ENCODE measurements around the gene SYTL5. TPM values are rescaled to one million over a fixed set of nuclear protein-coding genes. Genes with fewer than 3 reads are reported as not detected.

The SYTL5 gene
- total RNA-seq, 1 experiment from 2014 or later: 0.26 TPM

- H3K36me3 ChIP-seq: no peaks in the 10 kb centered on the region
- H3K4me1 ChIP-seq (replicated peaks): no peaks in the 10 kb centered on the region
- H3K4me3 ChIP-seq: no peak overlapping the region
- no peak overlapping the region for H3K27ac ChIP-seq
- no peaks in the 10 kb centered on the region for H3K9me3 ChIP-seq (replicated peaks)
- DNase-seq (ENCODE audit: low read depth in 1 of 2, low spot score in 2 of 2): no peak
- no peaks in the 10 kb centered on the region for H3K27me3 ChIP-seq (replicated peaks)
These were observed 103.9 kb downstream of the SYTL5 start for GRCh38 chrX:38110231-38110630.

GRCh38 chrX:38111196-38111595, 104.8 kb downstream of the SYTL5 start:
- H3K9me3 ChIP-seq (replicated peaks): no peaks in the 10 kb centered on the region
- no peak overlapping the region for H3K27ac ChIP-seq
- no peaks in the 10 kb centered on the region for H3K4me1 ChIP-seq (replicated peaks)
- no peak for DNase-seq (ENCODE audit: low read depth in 1 of 2, low spot score in 2 of 2)
- H3K27me3 ChIP-seq (replicated peaks): no peaks in the 10 kb centered on the region
- H3K4me3 ChIP-seq: no peak overlapping the region
- no peaks in the 10 kb centered on the region for H3K36me3 ChIP-seq

GRCh38 chrX:38112566-38112965, 106.2 kb downstream of the SYTL5 start:
- Histone ChIP-seq H3K27me3 (replicated peaks) (no peaks in the 10 kb centered on the region), H3K27ac (no peak overlapping the region), H3K4me3 (no peak overlapping the region), H3K36me3 (no peaks in the 10 kb centered on the region), H3K4me1 (replicated peaks) (no peaks in the 10 kb centered on the region), H3K9me3 (replicated peaks) (no peaks in the 10 kb centered on the region)
- no peak for DNase-seq (ENCODE audit: low read depth in 1 of 2, low spot score in 2 of 2)

- DNase-seq (ENCODE audit: low read depth in 1 of 2, low spot score in 2 of 2): no peak
- Histone ChIP-seq H3K27ac (no peak overlapping the region), H3K9me3 (replicated peaks) (no peaks in the 10 kb centered on the region), H3K4me3 (no peak overlapping the region), H3K4me1 (replicated peaks) (no peaks in the 10 kb centered on the region), H3K36me3 (no peaks in the 10 kb centered on the region), H3K27me3 (replicated peaks) (no peaks in the 10 kb centered on the region)
These were observed 110.4 kb downstream of the SYTL5 start for GRCh38 chrX:38116706-38117105.

GRCh38 chrX:38117485-38117884, 111.1 kb downstream of the SYTL5 start:
- Histone ChIP-seq H3K9me3 (replicated peaks) (no peaks in the 10 kb centered on the region), H3K4me1 (replicated peaks) (no peaks in the 10 kb centered on the region), H3K27me3 (replicated peaks) (no peaks in the 10 kb centered on the region), H3K27ac (no peak overlapping the region), H3K4me3 (no peak overlapping the region), H3K36me3 (no peaks in the 10 kb centered on the region)
- DNase-seq (ENCODE audit: low read depth in 1 of 2, low spot score in 2 of 2): no peak

GRCh38 chrX:38124000-38124399, 117.6 kb downstream of the SYTL5 start:
- Histone ChIP-seq H3K27me3 (replicated peaks) (no peaks in the 10 kb centered on the region), H3K9me3 (replicated peaks) (no peaks in the 10 kb centered on the region), H3K36me3 (no peaks in the 10 kb centered on the region), H3K27ac (no peak overlapping the region), H3K4me3 (no peak overlapping the region), H3K4me1 (replicated peaks) (no peaks in the 10 kb centered on the region)
- DNase-seq (ENCODE audit: low read depth in 1 of 2, low spot score in 2 of 2): no peak

- H3K27me3 ChIP-seq (replicated peaks): no peaks in the 10 kb centered on the region
- no peaks in the 10 kb centered on the region for H3K9me3 ChIP-seq (replicated peaks)
- no peak overlapping the region for H3K4me3 ChIP-seq
- H3K27ac ChIP-seq: no peak overlapping the region
- H3K36me3 ChIP-seq: no peaks in the 10 kb centered on the region
- no peak for DNase-seq (ENCODE audit: low read depth in 1 of 2, low spot score in 2 of 2)
- no peaks in the 10 kb centered on the region for H3K4me1 ChIP-seq (replicated peaks)
These were observed 119.8 kb downstream of the SYTL5 start for GRCh38 chrX:38126179-38126578.

- DNase-seq (ENCODE audit: low read depth in 1 of 2, low spot score in 2 of 2): no peak
- no peaks in the 10 kb centered on the region for H3K27me3 ChIP-seq (replicated peaks)
- no peak overlapping the region for H3K4me3 ChIP-seq
- H3K4me1 ChIP-seq (replicated peaks): no peaks in the 10 kb centered on the region
- no peaks in the 10 kb centered on the region for H3K9me3 ChIP-seq (replicated peaks)
- H3K27ac ChIP-seq: no peak overlapping the region
- H3K36me3 ChIP-seq: no peaks in the 10 kb centered on the region
These were observed 121.6 kb downstream of the SYTL5 start for GRCh38 chrX:38127961-38128360.

- Histone ChIP-seq H3K36me3 (no peaks in the 10 kb centered on the region), H3K4me1 (replicated peaks) (no peaks in the 10 kb centered on the region), H3K27me3 (replicated peaks) (no peaks in the 10 kb centered on the region), H3K9me3 (replicated peaks) (no peaks in the 10 kb centered on the region), H3K27ac (no peak overlapping the region), H3K4me3 (no peak overlapping the region)
- DNase-seq (ENCODE audit: low read depth in 1 of 2, low spot score in 2 of 2): no peak
These were observed 123.0 kb downstream of the SYTL5 start for GRCh38 chrX:38129366-38129765.

GRCh38 chrX:38138157-38138891, 132.0 kb downstream of the SYTL5 start:
- no peaks in the 10 kb centered on the region for H3K4me1 ChIP-seq (replicated peaks)
- H3K27ac ChIP-seq: no peak overlapping the region
- H3K36me3 ChIP-seq: no peaks in the 10 kb centered on the region
- H3K9me3 ChIP-seq (replicated peaks): no peaks in the 10 kb centered on the region
- no peak for DNase-seq (ENCODE audit: low read depth in 1 of 2, low spot score in 2 of 2)
- H3K27me3 ChIP-seq (replicated peaks): no peaks in the 10 kb centered on the region
- H3K4me3 ChIP-seq: no peak overlapping the region

GRCh38 chrX:38138900-38139299, 132.5 kb downstream of the SYTL5 start:
- no peaks in the 10 kb centered on the region for H3K9me3 ChIP-seq (replicated peaks)
- H3K27me3 ChIP-seq (replicated peaks): no peaks in the 10 kb centered on the region
- no peak overlapping the region for H3K4me3 ChIP-seq
- H3K36me3 ChIP-seq: no peaks in the 10 kb centered on the region
- no peaks in the 10 kb centered on the region for H3K4me1 ChIP-seq (replicated peaks)
- H3K27ac ChIP-seq: no peak overlapping the region
- DNase-seq (ENCODE audit: low read depth in 1 of 2, low spot score in 2 of 2): no peak

GRCh38 chrX:38142610-38143009, 136.3 kb downstream of the SYTL5 start:
- Histone ChIP-seq H3K27me3 (replicated peaks) (no peaks in the 10 kb centered on the region), H3K36me3 (no peaks in the 10 kb centered on the region), H3K27ac (no peak overlapping the region), H3K4me1 (replicated peaks) (no peaks in the 10 kb centered on the region), H3K4me3 (no peak overlapping the region), H3K9me3 (replicated peaks) (no peaks in the 10 kb centered on the region)
- no peak for DNase-seq (ENCODE audit: low read depth in 1 of 2, low spot score in 2 of 2)

GRCh38 chrX:38149016-38149415, 142.7 kb downstream of the SYTL5 start:
- DNase-seq (ENCODE audit: low read depth in 1 of 2, low spot score in 2 of 2): no peak
- Histone ChIP-seq H3K36me3 (no peaks in the 10 kb centered on the region), H3K27me3 (replicated peaks) (no peaks in the 10 kb centered on the region), H3K27ac (no peak overlapping the region), H3K4me3 (no peak overlapping the region), H3K4me1 (replicated peaks) (no peaks in the 10 kb centered on the region), H3K9me3 (replicated peaks) (no peaks in the 10 kb centered on the region)

- no peaks in the 10 kb centered on the region for H3K9me3 ChIP-seq (replicated peaks)
- H3K27ac ChIP-seq: no peak overlapping the region
- no peaks in the 10 kb centered on the region for H3K4me1 ChIP-seq (replicated peaks)
- no peaks in the 10 kb centered on the region for H3K36me3 ChIP-seq
- H3K27me3 ChIP-seq (replicated peaks): no peaks in the 10 kb centered on the region
- DNase-seq (ENCODE audit: low read depth in 1 of 2, low spot score in 2 of 2): no peak
- H3K4me3 ChIP-seq: no peak overlapping the region
These were observed 144.6 kb downstream of the SYTL5 start for GRCh38 chrX:38150993-38151392.

- Histone ChIP-seq H3K36me3 (no peaks in the 10 kb centered on the region), H3K9me3 (replicated peaks) (no peaks in the 10 kb centered on the region), H3K4me3 (no peak overlapping the region), H3K4me1 (replicated peaks) (no peaks in the 10 kb centered on the region), H3K27ac (no peak overlapping the region), H3K27me3 (replicated peaks) (no peaks in the 10 kb centered on the region)
- no peak for DNase-seq (ENCODE audit: low read depth in 1 of 2, low spot score in 2 of 2)
These were observed 145.1 kb downstream of the SYTL5 start for GRCh38 chrX:38151441-38151840.
